Neutrophil (primary cell): ENCODE data around the gene JPT2.

ENCODE experiments used
- H3K27ac ChIP-seq: fragments of 200-600 bp; sonication (generic); 2 replicates; pipeline ENCODE4 v1.5.1; 2016; ENCODE audit warnings: mild to moderate bottlenecking, moderate library complexity
- H3K27me3 ChIP-seq: fragments of 200-600 bp; sonication (generic); 2 replicates; pipeline ENCODE4 v1.6.0; 2016; ENCODE audit warnings: mild to moderate bottlenecking
- H3K36me3 ChIP-seq: fragments of 200-600 bp; sonication (generic); 2 replicates; pipeline ENCODE4 v1.5.1; 2017
- H3K4me1 ChIP-seq, 2 experiments: fragments of 200-600 bp in 1 of 2; sonication (generic) in 1 of 2; 1 replicate in 1 of 2; 2 replicates in 1 of 2; pipeline versions ENCODE4 v1.5.1 to v1.6.1; 2013 to 2016; ENCODE audit warnings: low read depth in 1 of 2, low read length in 1 of 2, mild to moderate bottlenecking in 1 of 2, moderate library complexity in 1 of 2; ENCODE audit not compliant: control insufficient read depth in 1 of 2, insufficient read depth in 1 of 2
- H3K4me3 ChIP-seq, 2 experiments: fragments of 200-600 bp in 1 of 2; sonication (generic) in 1 of 2; 1 replicate in 1 of 2; 2 replicates in 1 of 2; pipeline ENCODE4 v1.5.1; 2013 to 2016; ENCODE audit warnings: low read depth in 1 of 2, low read length in 1 of 2, mild to moderate bottlenecking in 1 of 2, moderate library complexity in 1 of 2
- H3K9me3 ChIP-seq: fragments of 200-600 bp; sonication (generic); 2 replicates; pipeline ENCODE4 v1.5.1; 2016
- TF ChIP-seq, protein P1 (sequence below): fragments of 200-600 bp; sonication (generic); IDR thresholded peaks from 2 replicates; pipeline ENCODE4 v1.5.1; 2016; ENCODE audit warnings: antibody characterized with exemption

Gene JPT2

GRCh38 chr16:1691276-1691675 lies 13.2 kb downstream of the JPT2 start:
- no peaks in the 10 kb centered on the region for H3K4me1 ChIP-seq
- TF ChIP-seq, protein P1, sequence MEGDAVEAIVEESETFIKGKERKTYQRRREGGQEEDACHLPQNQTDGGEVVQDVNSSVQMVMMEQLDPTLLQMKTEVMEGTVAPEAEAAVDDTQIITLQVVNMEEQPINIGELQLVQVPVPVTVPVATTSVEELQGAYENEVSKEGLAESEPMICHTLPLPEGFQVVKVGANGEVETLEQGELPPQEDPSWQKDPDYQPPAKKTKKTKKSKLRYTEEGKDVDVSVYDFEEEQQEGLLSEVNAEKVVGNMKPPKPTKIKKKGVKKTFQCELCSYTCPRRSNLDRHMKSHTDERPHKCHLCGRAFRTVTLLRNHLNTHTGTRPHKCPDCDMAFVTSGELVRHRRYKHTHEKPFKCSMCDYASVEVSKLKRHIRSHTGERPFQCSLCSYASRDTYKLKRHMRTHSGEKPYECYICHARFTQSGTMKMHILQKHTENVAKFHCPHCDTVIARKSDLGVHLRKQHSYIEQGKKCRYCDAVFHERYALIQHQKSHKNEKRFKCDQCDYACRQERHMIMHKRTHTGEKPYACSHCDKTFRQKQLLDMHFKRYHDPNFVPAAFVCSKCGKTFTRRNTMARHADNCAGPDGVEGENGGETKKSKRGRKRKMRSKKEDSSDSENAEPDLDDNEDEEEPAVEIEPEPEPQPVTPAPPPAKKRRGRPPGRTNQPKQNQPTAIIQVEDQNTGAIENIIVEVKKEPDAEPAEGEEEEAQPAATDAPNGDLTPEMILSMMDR, result no peak
- H3K27ac ChIP-seq, result no peak overlapping the region
- H3K27me3 ChIP-seq, result no peaks in the 10 kb centered on the region
- H3K4me3 ChIP-seq, result no peak overlapping the region
- peaks cover 53% of the 10 kb centered on the region for H3K36me3 ChIP-seq
- H3K9me3 ChIP-seq, result no peaks in the 10 kb centered on the region

- Histone ChIP-seq H3K27me3 (no peaks in the 10 kb centered on the region), H3K4me3 (no peak overlapping the region), H3K27ac (no peak overlapping the region), H3K9me3 (no peaks in the 10 kb centered on the region), H3K4me1 (no peaks in the 10 kb centered on the region), H3K36me3 (peaks cover 48% of the 10 kb centered on the region)
- TF ChIP-seq, protein P1, result no peak
Observed at GRCh38 chr16:1691956-1692355, 13.9 kb downstream of the JPT2 start.

- Histone ChIP-seq H3K36me3 (peaks cover 32% of the 10 kb centered on the region), H3K9me3 (no peaks in the 10 kb centered on the region), H3K4me3 (no peak overlapping the region), H3K27ac (no peak overlapping the region), H3K4me1 (no peaks in the 10 kb centered on the region), H3K27me3 (no peaks in the 10 kb centered on the region)
- TF ChIP-seq, protein P1, result no peak
Observed at GRCh38 chr16:1696863-1697262, 18.8 kb downstream of the JPT2 start.

DNA sequence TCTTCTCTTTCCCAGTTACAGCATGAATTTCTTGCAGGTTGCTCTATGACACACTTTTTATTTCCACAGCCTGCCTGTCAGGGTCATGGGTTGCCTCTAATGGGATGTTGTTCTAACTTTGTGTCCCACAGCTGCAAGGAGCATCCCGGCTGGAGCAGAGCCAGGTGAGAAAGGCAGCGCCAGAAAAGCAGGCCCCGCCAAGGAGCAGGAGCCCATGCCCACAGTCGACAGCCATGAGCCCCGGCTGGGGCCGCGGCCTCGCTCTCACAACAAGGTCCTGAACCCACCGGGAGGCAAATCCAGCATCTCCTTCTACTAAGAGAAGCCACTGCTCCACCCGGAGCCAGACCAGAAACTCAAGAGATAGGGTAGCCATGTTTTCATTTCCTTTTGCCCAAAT lies 20.6 kb downstream of the JPT2 start:
- Histone ChIP-seq H3K9me3 (no peaks in the 10 kb centered on the region), H3K36me3 (peaks cover 16% of the 10 kb centered on the region), H3K27ac (no peak overlapping the region), H3K4me3 (no peak overlapping the region), H3K4me1 (no peaks in the 10 kb centered on the region), H3K27me3 (no peaks in the 10 kb centered on the region)
- TF ChIP-seq, protein P1, result no peak

- Histone ChIP-seq H3K9me3 (no peaks in the 10 kb centered on the region), H3K27ac (no peak overlapping the region), H3K27me3 (no peaks in the 10 kb centered on the region), H3K36me3 (peaks cover 16% of the 10 kb centered on the region), H3K4me1 (peaks cover 6 to 7% of the 10 kb centered on the region in 2 experiments), H3K4me3 (no peak overlapping the region)
- TF ChIP-seq, protein P1, result no peak
Observed at GRCh38 chr16:1700246-1700645, 22.2 kb downstream of the JPT2 start.
